GM23248 (cell line): ENCODE results near the gene TLL1.

Experiments
- EZH2 ChIP-seq: fragments of 200-600 bp; sonication (generic); IDR thresholded peaks from 2 replicates; pipeline ENCODE4 v1.6.1; 2018; ENCODE audit warnings: antibody characterized with exemption, mild to moderate bottlenecking; ENCODE audit not compliant: insufficient read depth, poor library complexity, severe bottlenecking
- EZH2phosphoT487 ChIP-seq: fragments of 200-600 bp; sonication (generic); IDR thresholded peaks from 2 replicates; pipeline ENCODE4 v1.6.1; 2018; ENCODE audit warnings: antibody characterized with exemption, moderate library complexity, mild to moderate bottlenecking, low read depth; ENCODE audit not compliant: insufficient read depth

DNA sequence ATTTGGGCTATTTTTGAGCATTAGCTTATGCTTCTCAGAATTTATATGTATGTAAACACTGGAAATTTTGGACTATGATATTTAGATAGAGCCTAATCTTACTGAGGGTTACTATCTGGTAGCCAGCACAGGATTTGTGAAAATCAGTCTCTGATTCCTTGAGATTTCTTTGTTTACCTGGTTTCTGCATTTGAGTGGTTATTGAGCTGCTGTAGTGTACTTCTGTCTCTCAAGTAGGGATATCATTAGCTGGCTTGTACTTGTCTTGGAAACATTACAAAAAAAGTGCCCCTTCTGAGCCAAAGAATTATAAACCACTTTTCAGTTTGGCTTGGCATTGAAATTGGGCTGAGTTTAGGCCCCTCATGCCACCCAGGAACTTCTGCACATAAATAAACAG lies 49.7 kb downstream of the TLL1 start:
- TF ChIP-seq EZH2phosphoT487 (no peak), EZH2 (no peak)
